ENCODE results near the gene MAP3K2.

MAP3K2 gene

GRCh38 chr2:127324635-127325034 is 63.1 kb downstream of the MAP3K2 start:
- no peak for TF ChIP-seq EZH2 (IDR thresholded peaks at IDR 0.05; ENCODE audit: borderline replicate concordance, low read length)
- peak; percentile 75 for TF ChIP-seq CTCF (IDR thresholded peaks at IDR 0.05; ENCODE audit: low read length)
- no peaks in the 10 kb centered on the region for H4K20me1 ChIP-seq (ENCODE audit: insufficient read depth, low read length)
- H3K9ac ChIP-seq (ENCODE audit: low read length) = no peak overlapping the region
- no peaks in the 10 kb centered on the region for H3F3A ChIP-seq (ENCODE audit: insufficient read depth, low read length)
- no peaks in the 10 kb centered on the region for H3K27me3 ChIP-seq (ENCODE audit: insufficient read depth, low read length)
- 0 out of 2 replicates have a peak, but pooled peaks cover 2% of the 10 kb centered on the region for H3K9me3 ChIP-seq (ENCODE audit: low read length)
- no peaks in the 10 kb centered on the region for H3K9me2 ChIP-seq (ENCODE audit: low read depth, low read length)
- no peaks in the 10 kb centered on the region for H3K79me2 ChIP-seq (ENCODE audit: insufficient read depth, low read length)
- H3K4me2 ChIP-seq (ENCODE audit: low read length) = no peak overlapping the region
- H3K36me3 ChIP-seq (ENCODE audit: insufficient read depth, low read length) = peaks cover 56% of the 10 kb centered on the region
- H3K4me1 ChIP-seq (ENCODE audit: insufficient read depth, low read length, severe bottlenecking) = no peaks in the 10 kb centered on the region
- no peak overlapping the region for H3K27ac ChIP-seq (ENCODE audit: low read depth, low read length, poor library complexity, severe bottlenecking)
- no peak overlapping the region for H3K4me3 ChIP-seq (ENCODE audit: low read depth, low read length, poor library complexity, severe bottlenecking)
- no peak overlapping the region for H2AFZ ChIP-seq (ENCODE audit: low read length)

- Histone ChIP-seq H3K36me3 (ENCODE audit: insufficient read depth, low read length) (peaks cover 75% of the 10 kb centered on the region), H3K27me3 (ENCODE audit: insufficient read depth, low read length) (no peaks in the 10 kb centered on the region), H4K20me1 (ENCODE audit: insufficient read depth, low read length) (no peaks in the 10 kb centered on the region), H3K4me3 (ENCODE audit: low read depth, low read length, poor library complexity, severe bottlenecking) (no peak overlapping the region), H3K4me2 (ENCODE audit: low read length) (no peak overlapping the region), H3K79me2 (ENCODE audit: insufficient read depth, low read length) (no peaks in the 10 kb centered on the region), H3K9me3 (ENCODE audit: low read length) (0 out of 2 replicates have a peak, but pooled peaks cover 2% of the 10 kb centered on the region), H3K9ac (ENCODE audit: low read length) (no peak overlapping the region), H3K9me2 (ENCODE audit: low read depth, low read length) (no peaks in the 10 kb centered on the region), H3K4me1 (ENCODE audit: insufficient read depth, low read length, severe bottlenecking) (no peaks in the 10 kb centered on the region), H3F3A (ENCODE audit: insufficient read depth, low read length) (no peaks in the 10 kb centered on the region), H2AFZ (ENCODE audit: low read length) (no peak overlapping the region), H3K27ac (ENCODE audit: low read depth, low read length, poor library complexity, severe bottlenecking) (no peak overlapping the region)
- TF ChIP-seq CTCF (IDR thresholded peaks at IDR 0.05; ENCODE audit: low read length) (no peak), EZH2 (IDR thresholded peaks at IDR 0.05; ENCODE audit: borderline replicate concordance, low read length) (no peak)
Observed at GRCh38 chr2:127321303-127321702, 66.5 kb downstream of the MAP3K2 start.

GRCh38 chr2:127320586-127321275 is 67.0 kb downstream of the MAP3K2 start:
- Histone ChIP-seq H3K9ac (ENCODE audit: low read length) (no peak overlapping the region), H2AFZ (ENCODE audit: low read length) (no peak overlapping the region), H3K4me2 (ENCODE audit: low read length) (no peak overlapping the region), H3K36me3 (ENCODE audit: insufficient read depth, low read length) (peaks cover 78% of the 10 kb centered on the region), H3K9me2 (ENCODE audit: low read depth, low read length) (no peaks in the 10 kb centered on the region), H3K9me3 (ENCODE audit: low read length) (0 out of 2 replicates have a peak, but pooled peaks cover 2% of the 10 kb centered on the region), H3K4me1 (ENCODE audit: insufficient read depth, low read length, severe bottlenecking) (no peaks in the 10 kb centered on the region), H3K27me3 (ENCODE audit: insufficient read depth, low read length) (no peaks in the 10 kb centered on the region), H4K20me1 (ENCODE audit: insufficient read depth, low read length) (no peaks in the 10 kb centered on the region), H3K79me2 (ENCODE audit: insufficient read depth, low read length) (no peaks in the 10 kb centered on the region), H3K4me3 (ENCODE audit: low read depth, low read length, poor library complexity, severe bottlenecking) (no peak overlapping the region), H3K27ac (ENCODE audit: low read depth, low read length, poor library complexity, severe bottlenecking) (no peak overlapping the region), H3F3A (ENCODE audit: insufficient read depth, low read length) (no peaks in the 10 kb centered on the region)
- TF ChIP-seq EZH2 (IDR thresholded peaks at IDR 0.05; ENCODE audit: borderline replicate concordance, low read length) (no peak), CTCF (IDR thresholded peaks at IDR 0.05; ENCODE audit: low read length) (no peak)

Measured in OCI-LY1 (cell line).